Measurements from ENCODE around the gene RER1.

Gene RER1

DNA sequence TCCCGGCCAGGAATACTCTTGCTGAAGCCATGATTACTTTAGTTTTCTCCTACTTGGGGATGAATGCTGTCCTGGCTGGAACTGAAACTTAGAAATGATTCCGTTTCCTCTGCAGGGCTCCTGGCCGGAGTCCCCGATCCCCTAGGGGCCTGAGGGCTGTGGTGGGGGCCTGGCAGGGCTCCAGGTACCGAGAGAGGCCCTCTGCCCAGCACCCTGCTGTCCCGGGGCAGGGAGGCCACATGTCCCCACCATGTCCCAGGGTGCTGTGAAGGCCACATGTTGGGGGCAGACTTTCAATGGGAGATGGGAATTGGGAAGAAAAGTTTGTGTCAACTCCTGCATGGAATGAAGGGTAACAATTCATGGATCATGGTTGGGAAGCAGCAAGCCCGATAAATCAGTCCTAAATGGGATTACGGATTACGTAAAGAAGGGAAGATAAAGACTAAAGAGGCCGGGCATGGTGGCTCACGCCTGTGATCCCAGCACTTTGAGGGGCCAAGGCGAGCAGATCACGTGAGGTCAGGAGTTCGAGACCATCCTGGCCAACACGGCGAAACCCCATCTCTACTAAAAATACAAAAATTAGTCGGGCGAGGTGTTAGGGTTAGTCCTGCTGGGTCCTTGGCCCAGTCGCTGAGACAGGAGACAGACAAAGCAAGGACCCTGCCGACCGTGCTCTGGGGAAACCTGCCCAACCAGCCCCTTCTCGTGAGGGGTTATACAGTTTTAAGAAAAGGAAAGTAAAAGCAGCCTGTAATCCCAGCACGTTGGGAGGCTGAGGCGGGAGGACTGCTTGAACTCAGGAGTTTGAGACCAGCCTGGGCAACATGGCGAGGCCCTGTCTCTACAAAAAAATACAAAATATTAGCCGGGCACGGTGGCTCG lies 37.8 kb upstream of the RER1 start:
- no peak for DNase-seq

DNA sequence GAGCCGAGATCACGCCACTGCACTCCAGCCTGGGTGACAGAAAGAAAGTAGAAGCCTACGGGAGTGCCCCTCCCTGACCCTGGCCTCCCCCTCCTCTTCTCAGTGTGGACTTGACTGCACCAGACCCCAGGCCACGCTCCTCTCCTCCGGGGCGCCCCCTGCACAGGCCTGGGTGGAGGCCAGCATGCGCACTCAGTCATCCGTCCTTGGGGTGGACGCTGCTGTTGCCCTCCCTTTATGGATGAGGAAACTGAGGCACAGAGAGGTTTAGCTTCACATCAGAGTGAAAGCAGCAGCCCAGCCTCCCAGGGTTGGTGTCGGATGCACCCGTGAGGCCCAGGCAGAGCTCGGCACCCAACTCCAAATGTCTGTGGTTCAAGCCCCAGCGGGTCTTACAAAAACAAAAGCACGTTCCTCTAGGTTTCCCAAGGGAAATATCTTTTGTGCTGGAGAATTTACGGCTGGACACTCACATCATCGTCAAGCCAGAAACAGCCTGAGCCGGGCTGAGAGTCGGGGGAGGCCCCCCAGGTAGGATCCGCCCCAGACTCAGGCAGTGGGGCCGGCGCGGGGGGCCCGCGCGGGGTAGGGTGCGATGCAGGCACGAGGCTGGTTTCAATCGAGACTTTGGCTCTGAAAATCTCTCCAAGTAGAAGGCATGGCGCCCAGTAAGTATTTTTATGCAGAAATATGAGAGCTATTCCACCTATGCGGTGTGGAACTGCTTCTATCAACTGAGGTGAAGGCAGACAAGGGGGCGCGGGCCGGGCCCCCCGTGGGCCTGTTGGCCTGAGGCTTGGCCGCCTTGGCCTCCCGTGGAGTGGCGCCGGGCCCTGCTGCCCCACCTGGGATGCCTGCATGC lies 36.9 kb upstream of the RER1 start:
- no peak for DNase-seq

DNA sequence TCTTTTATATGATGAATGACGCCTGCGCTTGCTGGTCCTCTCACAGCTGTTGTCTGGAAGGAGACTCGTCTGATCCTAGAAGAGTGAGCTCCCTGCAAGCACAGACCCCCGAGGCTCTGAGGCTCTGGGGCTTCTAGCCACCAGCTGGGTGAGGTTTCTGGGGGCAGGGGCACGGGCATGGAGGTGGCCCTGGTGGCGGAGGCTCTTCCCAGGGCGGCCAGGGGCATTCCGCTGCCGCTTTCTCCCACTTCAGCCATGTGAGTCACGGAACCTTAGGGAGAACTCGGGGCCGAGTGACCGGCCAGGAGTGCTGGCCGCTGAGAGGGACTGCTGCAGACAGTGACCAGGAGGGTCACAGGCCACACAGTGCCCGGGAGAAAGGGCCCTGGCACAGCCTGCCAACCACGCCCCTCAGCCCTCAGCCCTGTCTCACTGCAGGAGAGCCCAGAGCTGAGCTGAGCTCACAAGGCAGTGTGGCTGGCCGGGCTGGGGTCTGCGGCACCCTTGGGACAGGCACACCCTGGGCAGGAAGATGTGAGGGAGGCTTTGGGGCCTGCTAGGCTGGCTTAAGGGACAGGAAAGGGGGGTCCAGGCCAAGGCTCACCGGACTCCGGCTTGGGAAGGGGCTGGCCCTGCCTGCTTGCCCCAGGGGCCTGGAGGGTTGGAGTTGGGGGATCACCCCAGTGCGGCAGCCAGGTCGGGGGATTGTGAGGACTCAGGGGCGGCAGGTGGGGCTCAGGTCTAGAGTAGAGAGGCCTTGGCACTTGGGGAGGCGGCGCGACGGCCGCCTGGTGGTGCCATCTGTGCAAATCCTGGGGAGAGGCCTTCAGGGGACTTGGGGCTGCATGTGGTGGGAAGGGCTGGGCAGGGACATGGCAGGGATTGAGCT lies 36.0 kb upstream of the RER1 start:
- no peak for DNase-seq

DNA sequence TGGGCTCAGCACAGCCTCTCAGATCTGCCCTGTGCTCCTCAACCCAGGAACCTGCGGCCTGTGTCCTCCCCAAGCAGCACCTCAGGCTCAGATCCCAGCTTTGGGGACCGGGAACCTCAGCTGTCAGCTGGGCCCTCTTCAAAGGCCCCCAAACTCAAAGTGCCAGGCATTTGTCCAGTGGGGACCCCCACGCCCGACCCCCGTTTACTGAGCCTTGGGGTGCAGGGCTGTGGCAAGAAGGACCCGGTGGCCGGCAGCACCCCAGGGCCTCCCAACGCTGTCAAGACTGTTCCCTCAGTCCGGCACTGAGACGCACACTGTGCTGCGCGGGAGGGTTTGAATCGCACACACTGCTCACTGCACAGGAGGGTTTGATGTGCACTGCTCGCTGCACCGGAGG lies 35.2 kb upstream of the RER1 start:
- no peak for DNase-seq

DNA sequence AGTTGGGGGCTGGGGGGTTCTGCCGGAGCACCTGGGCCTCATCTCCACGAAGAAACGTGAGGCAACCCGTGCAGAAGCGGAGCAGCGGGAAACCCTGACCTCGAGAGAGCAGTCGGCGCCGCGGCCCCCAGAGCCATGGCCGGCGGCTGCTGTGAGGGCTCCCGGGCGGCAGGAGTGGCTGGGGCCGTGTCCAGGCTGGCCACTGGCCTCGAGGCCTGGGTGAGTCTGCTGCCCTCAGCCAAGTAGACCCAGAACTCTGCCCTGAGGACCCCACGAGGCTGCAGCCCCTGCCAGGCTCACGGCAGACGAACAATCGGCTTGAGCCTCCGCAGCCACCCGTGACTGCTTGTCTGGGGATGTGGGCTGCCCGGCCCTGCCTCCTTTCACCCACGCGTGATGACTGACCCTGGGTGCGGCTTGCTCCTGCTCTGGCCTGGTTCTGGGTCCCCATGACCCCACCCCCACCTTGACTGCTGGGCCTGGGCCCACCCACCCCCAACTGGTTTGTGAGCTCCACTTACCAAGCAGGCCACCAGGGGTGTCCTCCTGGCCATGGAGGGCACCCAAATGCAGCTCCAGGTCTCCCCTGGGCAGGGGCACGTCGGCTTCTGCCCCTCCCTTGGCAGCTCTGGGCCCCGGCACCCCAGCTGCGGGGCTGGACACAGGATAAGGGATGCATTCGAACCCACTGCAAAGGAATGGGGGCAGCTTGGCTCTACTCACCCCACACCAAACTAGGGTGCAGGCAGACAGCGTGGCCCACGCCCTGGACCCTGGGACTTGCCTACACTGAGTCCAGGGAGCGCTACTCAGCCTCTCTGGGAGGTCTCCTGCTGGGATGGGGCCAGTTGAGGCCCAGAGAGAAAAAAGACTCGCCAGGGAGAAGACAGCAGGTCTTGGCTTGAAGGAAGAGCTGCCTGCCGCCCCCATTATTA lies 34.5 kb upstream of the RER1 start:
- DNase-seq, result no peak

DNA sequence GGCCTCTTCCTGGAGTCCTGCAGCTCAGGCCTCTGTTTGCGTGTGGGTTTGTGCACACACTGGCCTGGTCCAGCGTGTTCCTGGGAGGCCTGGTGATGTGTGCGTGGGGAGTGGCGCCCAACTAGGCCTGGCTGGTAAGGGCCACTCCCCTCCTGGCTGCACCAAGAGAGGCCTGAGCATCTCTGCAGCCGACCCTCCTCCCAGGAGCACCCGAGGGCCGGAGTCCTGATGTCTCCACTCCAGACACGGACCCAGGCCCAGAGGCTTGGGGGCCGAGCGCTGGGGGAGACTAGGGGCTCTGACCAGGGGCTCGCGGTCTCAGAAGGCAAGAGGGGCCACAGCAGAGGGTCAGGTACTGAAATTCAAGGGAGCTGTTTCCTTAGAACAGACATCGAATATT lies 33.6 kb upstream of the RER1 start:
- DNase-seq, result no peak

DNA sequence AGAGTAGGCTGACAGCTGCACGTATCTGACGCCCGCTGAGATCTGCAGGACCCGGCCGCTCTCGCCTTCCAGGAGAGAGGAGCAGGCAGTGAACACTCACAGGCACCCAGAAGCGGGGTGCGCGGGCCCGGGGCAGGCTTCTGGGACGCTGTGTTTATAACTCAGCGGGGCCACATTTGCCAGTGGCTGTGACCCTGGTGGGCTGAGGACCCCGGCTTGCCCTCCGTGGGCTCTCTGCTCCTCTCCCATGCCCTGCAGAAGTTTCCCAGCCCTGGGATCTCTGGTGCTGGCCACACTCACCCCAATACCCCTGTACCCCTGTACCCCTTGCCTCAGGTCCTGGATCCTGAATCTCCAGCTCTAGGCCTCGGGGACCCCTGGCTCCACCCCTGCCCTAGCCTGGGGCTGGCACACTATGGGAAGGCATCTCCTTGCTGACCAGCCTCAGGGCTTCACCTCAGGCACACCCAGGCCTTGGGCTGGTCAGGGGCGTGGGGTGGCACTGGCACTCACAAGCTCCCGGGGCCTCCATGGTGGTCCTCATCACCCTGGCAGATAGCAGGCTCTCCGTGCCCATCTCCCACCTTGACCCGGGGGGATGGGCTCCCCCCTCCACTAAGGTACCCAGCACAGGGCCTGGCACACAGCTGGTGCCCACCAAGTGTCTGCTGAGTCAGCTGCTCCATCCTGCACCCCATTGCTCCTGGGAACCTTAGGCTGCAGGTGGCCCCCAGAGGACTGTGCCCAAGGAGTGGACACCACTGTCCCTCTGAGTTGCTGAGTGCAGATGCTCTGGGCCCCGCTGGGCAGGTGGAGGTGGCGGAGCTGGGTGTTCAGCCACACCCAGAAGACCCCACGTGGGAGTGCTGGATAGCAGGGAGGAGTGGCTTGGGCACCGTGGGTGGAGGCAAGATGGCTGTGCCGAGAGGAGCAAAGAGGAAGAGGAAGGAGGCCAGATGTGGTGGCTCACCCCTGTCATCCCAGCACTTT lies 32.7 kb upstream of the RER1 start:
- DNase-seq, result no peak

DNA sequence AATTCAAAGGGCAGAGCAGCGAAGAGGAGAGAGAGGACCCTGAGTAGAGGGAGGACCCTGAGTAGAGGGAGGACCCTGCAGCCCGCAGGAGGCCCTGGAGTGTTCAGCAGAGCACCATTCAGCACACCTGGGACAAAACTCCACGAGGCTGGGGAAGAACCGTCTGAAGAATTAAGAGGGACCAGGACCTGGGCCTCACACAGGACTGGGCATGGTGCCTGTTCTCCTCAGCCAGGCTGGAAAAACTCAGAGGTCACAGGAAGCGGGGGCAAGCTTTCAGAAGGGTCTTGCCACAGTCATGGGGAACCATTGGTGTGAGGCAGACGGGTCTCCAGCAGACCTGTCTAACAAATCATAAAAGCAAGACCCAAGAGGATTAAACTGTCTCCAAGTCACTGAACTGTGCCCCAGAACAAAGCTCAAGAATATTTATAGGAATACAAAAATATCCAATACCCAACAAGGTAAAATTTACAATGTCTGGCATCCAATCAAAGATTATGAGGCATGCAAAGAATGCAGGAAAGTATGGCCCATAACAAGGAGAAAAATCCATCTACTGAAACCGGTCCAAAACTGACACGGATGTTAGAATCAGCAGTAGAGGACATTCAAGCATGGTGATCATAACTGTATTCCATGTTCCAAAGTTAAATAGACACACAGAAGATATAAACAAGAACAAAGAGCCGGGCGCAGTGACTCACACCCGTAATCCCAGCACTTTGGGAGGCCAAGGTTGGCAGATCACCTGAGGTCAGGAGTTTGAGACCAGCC lies 30.9 kb upstream of the RER1 start:
- DNase-seq, result no peak

DNA sequence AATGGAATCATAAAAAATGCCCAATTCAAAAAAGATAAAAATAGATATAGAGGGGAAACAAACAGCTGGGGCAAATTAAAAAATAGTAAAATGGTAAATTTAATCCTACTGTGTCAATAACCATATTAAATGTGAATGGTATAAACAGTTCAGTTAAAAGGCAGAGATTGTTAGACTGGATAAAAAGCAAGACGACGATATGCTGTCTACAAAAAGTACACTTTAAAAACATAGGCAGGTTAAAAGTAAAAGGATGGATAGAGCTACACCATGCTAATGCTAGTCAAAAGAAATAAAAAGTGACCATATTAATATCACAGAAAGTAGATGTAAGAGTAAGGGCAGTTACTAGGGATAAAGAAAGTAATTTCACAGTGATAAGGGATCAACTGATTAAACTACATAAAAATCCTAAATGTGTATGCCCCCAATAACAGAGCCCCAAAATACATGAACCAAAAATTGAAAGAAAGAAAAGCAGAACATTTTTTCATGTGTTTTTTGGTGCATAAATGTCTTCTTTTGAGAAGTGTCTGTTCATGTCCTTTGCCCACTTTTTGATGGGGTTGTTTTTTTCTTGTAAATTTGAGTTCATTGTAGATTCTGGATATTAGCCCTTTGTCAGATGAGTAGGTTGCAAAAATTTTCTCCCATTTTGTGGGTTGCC lies 27.7 kb upstream of the RER1 start:
- DNase-seq, result no peak

DNA sequence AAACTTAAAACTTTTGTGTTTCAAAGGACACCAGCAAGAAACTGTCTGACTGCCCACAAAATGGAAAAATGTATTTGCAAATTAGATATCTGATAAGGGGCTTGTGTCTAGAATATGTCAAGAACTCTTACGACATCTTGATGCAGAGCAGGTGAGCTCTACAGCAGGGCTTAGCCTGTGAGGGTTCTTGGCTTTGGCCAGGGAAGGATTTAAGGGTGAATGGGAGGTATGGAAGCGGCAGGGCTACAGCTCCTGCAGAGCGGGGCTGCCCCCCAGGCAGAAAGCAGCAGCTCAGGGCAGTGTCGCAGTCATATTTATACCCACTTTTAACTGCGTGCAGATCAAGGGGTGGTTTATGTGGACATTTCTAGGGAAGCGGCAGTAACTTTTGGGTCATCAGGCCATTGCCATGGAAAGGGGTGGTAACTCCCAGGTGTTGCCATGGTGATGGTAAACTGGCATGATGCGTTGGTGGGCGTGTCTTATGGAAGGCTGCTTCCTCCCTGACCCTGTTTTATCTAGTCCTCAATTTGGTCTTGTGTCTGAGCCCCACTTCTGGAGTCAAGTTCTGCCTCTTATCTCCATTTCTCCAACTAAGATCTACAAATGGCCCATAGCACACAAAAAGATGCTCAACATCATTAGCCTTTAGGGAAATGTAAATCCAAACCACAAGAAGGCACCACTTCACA lies 23.4 kb upstream of the RER1 start:
- no peak for DNase-seq

DNA sequence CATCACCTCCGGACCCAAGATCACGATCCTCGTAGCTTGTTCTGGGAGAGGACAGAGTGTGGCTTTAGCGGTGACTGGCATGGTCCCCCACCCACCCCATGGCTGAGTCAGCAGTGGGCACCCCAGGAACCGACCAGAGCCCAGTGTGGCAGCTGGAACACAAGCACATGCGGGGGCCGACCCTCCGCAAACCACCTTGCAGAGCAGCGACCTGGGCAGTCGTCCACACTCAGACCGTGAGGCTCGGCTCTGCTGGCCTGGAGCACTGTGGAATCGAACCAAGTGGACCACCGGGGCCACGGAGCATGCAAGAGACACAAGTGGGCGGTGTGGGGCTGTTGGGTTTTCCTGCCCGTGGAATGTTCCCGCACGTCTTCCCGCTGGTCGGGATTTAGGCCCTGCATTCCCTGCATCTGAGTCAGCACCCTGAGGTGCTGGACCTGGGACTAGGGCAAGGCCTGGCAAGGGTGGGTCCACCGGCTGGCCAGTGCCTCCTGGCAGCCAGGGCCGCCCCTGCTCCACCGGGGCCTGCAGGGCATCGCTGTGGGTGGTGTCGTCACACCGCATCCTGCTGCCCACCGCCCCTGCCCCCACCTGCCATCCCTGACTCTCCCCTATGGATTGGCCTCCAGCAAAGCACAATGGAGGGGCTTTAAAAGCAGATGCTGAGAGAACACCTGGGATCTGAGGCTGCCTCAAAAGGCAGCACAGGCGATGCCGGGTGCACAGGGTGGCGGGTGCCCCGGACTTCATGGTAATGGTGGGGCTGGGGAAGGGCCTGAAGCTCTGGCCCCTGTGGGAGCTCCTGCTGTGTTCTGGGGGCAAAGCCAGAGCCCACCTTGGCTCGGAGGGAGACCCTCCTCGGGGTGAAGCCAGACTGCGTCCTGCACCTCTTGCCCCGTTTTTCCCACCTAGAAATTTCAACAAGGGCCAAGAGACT lies 18.8 kb upstream of the RER1 start:
- DNase-seq, result no peak

DNA sequence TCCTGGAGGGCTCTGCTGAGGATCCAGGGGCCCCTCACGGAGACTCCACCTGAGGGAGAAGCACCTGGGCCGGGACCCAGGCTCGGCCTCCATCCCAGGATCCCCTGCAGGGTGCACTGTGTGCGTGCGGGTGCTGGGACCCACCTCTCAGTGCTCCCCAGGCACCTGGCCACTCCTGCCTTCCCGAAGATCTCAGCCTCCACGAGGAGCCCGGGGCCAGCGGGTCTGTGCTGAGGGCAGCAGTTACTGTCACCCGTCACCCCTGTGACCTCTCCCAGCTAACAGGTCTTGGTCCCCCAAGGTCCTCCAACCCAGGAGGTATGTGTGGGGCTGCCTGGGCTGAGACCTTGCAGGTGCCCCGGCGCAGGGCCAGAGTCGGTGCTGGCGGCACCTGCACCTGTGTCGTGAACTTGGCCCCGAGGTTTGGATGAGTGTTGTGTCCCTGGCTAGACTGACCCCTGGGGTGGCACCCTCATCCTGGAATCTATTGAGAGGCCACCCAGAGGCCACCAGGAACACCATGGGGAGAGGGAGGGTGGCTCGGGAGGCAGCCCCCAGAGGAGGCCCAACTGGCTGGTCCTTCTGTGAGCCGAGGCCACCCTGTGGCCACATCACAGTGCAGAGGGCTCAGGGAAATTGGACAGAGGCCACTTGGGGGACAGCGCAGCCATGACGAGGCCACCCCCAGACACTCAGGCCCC lies 17.9 kb upstream of the RER1 start:
- no peak for DNase-seq

DNA sequence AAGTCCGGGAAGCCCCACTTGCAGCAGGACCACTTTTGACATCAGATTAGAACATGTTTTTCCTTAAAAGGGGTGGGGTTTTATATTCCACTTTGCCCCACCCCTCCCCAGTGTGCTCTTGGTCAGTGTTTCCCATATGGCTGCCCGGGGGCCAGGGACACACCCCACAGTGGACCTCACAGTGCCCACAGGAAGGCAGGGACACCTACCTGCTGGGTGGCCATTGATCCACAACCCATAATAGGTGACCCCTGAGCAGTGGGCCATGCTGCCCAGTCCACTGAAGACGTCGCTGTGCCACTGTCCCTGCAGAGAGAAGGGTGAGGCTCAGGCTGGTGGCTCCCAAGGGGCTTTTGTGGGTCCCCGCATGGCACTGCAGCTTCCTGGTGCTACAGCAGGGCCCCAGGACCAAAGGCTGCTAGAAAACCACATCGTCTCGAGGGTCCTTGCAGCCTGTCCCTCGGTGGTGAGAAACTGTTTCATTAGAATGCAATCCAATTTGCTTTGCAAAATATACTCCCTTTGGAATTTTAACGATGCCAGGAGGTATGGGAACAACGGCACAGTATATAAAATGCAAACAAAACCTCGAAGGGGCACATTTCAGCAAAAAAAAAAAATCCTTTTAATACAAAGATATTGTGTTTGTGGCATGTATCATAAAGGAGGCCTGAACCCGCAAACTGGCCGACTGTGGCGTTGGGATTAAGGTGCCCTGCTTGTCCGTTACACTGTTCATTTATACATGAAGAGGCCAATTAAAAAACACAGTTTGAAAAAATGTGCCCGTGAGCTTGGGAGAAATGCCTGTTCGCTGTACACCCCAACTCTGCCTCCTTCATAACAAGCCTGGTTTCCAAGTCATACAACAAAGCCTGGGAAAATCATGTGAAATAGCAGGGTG lies 17.1 kb upstream of the RER1 start:
- no peak for DNase-seq
